H9 (cell line): Measurements from ENCODE around the gene TTC9B. TPM values are rescaled to one million over a fixed set of nuclear protein-coding genes. Genes with fewer than 3 reads are reported as not detected.

ENCODE experiments used
- DNase-seq: peaks from one replicate; pipeline ENCODE4 v3.0.0-alpha.2; 2017
- H2AFZ ChIP-seq: one replicate; pipeline ENCODE4 v1.6.1; 2013; ENCODE audit warnings: mild to moderate bottlenecking, low read length, control low read depth, moderate library complexity
- H2AK5ac ChIP-seq: 2 replicates; pipeline ENCODE4 v1.6.1; 2013; ENCODE audit warnings: low read length, control low read depth, mixed read lengths; ENCODE audit not compliant: insufficient read length
- H2BK120ac ChIP-seq: one replicate; pipeline ENCODE4 v1.6.1; 2013; ENCODE audit warnings: low read depth, mild to moderate bottlenecking, low read length, control low read depth, inconsistent platforms; ENCODE audit not compliant: poor library complexity, severe bottlenecking
- H2BK12ac ChIP-seq: 2 replicates; pipeline ENCODE4 v1.6.1; 2013; ENCODE audit warnings: low read length, control low read depth, mixed read lengths, low read depth; ENCODE audit not compliant: insufficient read length
- H2BK15ac ChIP-seq: 2 replicates; pipeline ENCODE4 v1.6.1; 2013; ENCODE audit warnings: low read depth, low read length, control low read depth
- H2BK20ac ChIP-seq: one replicate; pipeline ENCODE4 v1.6.1; 2013; ENCODE audit warnings: low read depth, mild to moderate bottlenecking, low read length, control low read depth, inconsistent platforms; ENCODE audit not compliant: poor library complexity, severe bottlenecking
- H2BK5ac ChIP-seq: 2 replicates; pipeline ENCODE4 v1.6.1; 2013; ENCODE audit warnings: low read length, control low read depth, mixed read lengths; ENCODE audit not compliant: insufficient read length
- H3K14ac ChIP-seq: 2 replicates; pipeline ENCODE4 v1.6.1; 2013; ENCODE audit warnings: low read length, control low read depth; ENCODE audit not compliant: insufficient read depth
- H3K18ac ChIP-seq: 2 replicates; pipeline ENCODE4 v1.6.1; 2013; ENCODE audit warnings: low read depth, mild to moderate bottlenecking, mixed read lengths, low read length, control low read depth; ENCODE audit not compliant: insufficient read length
- H3K23ac ChIP-seq: 2 replicates; pipeline ENCODE4 v1.6.1; 2013; ENCODE audit warnings: low read length, control low read depth, mixed read lengths, low read depth; ENCODE audit not compliant: insufficient read length
- H3K23me2 ChIP-seq: 2 replicates; pipeline ENCODE4 v1.6.1; 2013; ENCODE audit warnings: low read depth, mild to moderate bottlenecking, mixed read lengths, low read length, control low read depth; ENCODE audit not compliant: insufficient read length, poor library complexity, severe bottlenecking
- H3K27ac ChIP-seq: 2 replicates; pipeline ENCODE4 v1.5.1; 2013; ENCODE audit warnings: low read length, control low read depth, mixed read lengths, low read depth; ENCODE audit not compliant: insufficient read length
- H3K27me3 ChIP-seq: 2 replicates; pipeline ENCODE4 v1.6.1; 2013; ENCODE audit warnings: low read length, control low read depth, inconsistent platforms; ENCODE audit not compliant: insufficient read depth
- H3K4ac ChIP-seq: 2 replicates; pipeline ENCODE4 v1.6.1; 2013; ENCODE audit warnings: low read depth, mild to moderate bottlenecking, control low read depth, inconsistent platforms, low read length, moderate library complexity
- H3K4me1 ChIP-seq: 2 replicates; pipeline ENCODE4 v1.6.1; 2013; ENCODE audit warnings: low read length, control low read depth, inconsistent platforms; ENCODE audit not compliant: insufficient read depth
- H3K4me2 ChIP-seq: 2 replicates; pipeline ENCODE4 v1.6.1; 2013; ENCODE audit warnings: low read length, control low read depth, mixed read lengths; ENCODE audit not compliant: insufficient read length, insufficient read depth
- H3K56ac ChIP-seq: 2 replicates; pipeline ENCODE4 v1.6.1; 2013; ENCODE audit warnings: low read depth, mild to moderate bottlenecking, mixed read lengths, low read length, control low read depth; ENCODE audit not compliant: insufficient read length
- H3K79me1 ChIP-seq: 2 replicates; pipeline ENCODE4 v1.6.1; 2013; ENCODE audit warnings: low read depth, mild to moderate bottlenecking, moderate library complexity, low read length, control low read depth, inconsistent platforms; ENCODE audit not compliant: insufficient read depth, poor library complexity, severe bottlenecking
- H3K79me2 ChIP-seq: 2 replicates; pipeline ENCODE4 v1.6.1; 2013; ENCODE audit warnings: low read length, control low read depth, inconsistent platforms; ENCODE audit not compliant: insufficient read depth
- H3K9ac ChIP-seq: 2 replicates; pipeline ENCODE4 v1.6.1; 2013; ENCODE audit warnings: low read length, control low read depth, mixed read lengths; ENCODE audit not compliant: insufficient read length; ENCODE audit errors: extremely low read depth
- H3K9me3 ChIP-seq: one replicate; pipeline ENCODE4 v1.6.1; 2013; ENCODE audit warnings: low read depth, low read length, inconsistent platforms; ENCODE audit not compliant: control insufficient read depth
- H3T11ph ChIP-seq: one replicate; pipeline ENCODE4 v1.6.1; 2013; ENCODE audit warnings: mild to moderate bottlenecking, low read length, control low read depth, inconsistent platforms
- H4K20me1 ChIP-seq: one replicate; pipeline ENCODE4 v1.6.1; 2013; ENCODE audit not compliant: control insufficient read depth, insufficient read length, insufficient read depth
- H4K5ac ChIP-seq: 2 replicates; pipeline ENCODE4 v1.6.1; 2013; ENCODE audit warnings: low read depth, mild to moderate bottlenecking, mixed read lengths, low read length, control low read depth; ENCODE audit not compliant: insufficient read length
- H4K8ac ChIP-seq: replicated peaks from 2 replicates; pipeline ENCODE4 v1.6.1; 2013; ENCODE audit warnings: low read length, control low read depth, mixed read lengths, low read depth; ENCODE audit not compliant: insufficient read length
- H4K91ac ChIP-seq: 2 replicates; pipeline ENCODE4 v1.6.1; 2013; ENCODE audit warnings: low read depth, mild to moderate bottlenecking, moderate library complexity, mixed read lengths, low read length, control low read depth; ENCODE audit not compliant: insufficient read length
- H3K27ac Mint-ChIP-seq, 3 experiments: 2 replicates in 2 of 3; 3 replicates in 1 of 3; pipeline ENCODE4 v1.8.0; 2020 to 2021; ENCODE audit warnings: mixed read lengths in 3 of 3, mild to moderate bottlenecking in 1 of 3, moderate library complexity in 1 of 3
- H3K27me3 Mint-ChIP-seq: 2 replicates; pipeline ENCODE4 v1.8.0; 2021; ENCODE audit warnings: low read depth, mild to moderate bottlenecking, moderate library complexity, mixed read lengths
- H3K36me3 Mint-ChIP-seq, 3 experiments: 2 replicates in 2 of 3; 3 replicates in 1 of 3; pipeline ENCODE4 v1.8.0; 2020 to 2021; ENCODE audit warnings: low read depth in 3 of 3, mixed read lengths in 3 of 3; ENCODE audit not compliant: insufficient read depth in 1 of 3
- H3K4me1 Mint-ChIP-seq, 2 experiments: 2 replicates each; pipeline ENCODE4 v1.8.0; 2020; ENCODE audit warnings: mixed read lengths in 2 of 2
- H3K4me3 Mint-ChIP-seq, 2 experiments: 2 replicates in 1 of 2; 3 replicates in 1 of 2; pipeline ENCODE4 v1.8.0; 2020 to 2021; ENCODE audit warnings: mild to moderate bottlenecking in 2 of 2, mixed read lengths in 2 of 2, moderate library complexity in 1 of 2
- H3K9me3 Mint-ChIP-seq, 2 experiments: 2 replicates in 1 of 2; 3 replicates in 1 of 2; pipeline ENCODE4 v1.8.0; 2020; ENCODE audit warnings: mild to moderate bottlenecking in 2 of 2, mixed read lengths in 2 of 2, moderate library complexity in 1 of 2
- CTCF ChIP-seq: fragments of 200-600 bp; sonication (generic); conservative IDR thresholded peaks from 3 replicates; pipeline ENCODE4 v1.8.0; 2021; ENCODE audit warnings: antibody characterized with exemption, mild to moderate bottlenecking
- WGBS: extraction: QIAGEN DNeasy Blood & Tissue Kit; methylation state at CpG from one replicate; pipeline ENCODE4 v1.1.7; 2013; ENCODE audit warnings: missing lambda C conversion rate, low lambda C conversion rate, mixed read lengths; ENCODE audit not compliant: insufficient read length; ENCODE audit errors: extremely low coverage; 5-methylcytosine and 5-hydroxymethylcytosine counted together
- total RNA-seq: library from RNA; stranded (reverse); gene quantifications from 2 replicates; pipeline ENCODE4 v1.2.1, GENCODE V29; 2021

The TTC9B gene
- total RNA-seq, 1 experiment from 2014 or later, result 0.15 TPM

DNA sequence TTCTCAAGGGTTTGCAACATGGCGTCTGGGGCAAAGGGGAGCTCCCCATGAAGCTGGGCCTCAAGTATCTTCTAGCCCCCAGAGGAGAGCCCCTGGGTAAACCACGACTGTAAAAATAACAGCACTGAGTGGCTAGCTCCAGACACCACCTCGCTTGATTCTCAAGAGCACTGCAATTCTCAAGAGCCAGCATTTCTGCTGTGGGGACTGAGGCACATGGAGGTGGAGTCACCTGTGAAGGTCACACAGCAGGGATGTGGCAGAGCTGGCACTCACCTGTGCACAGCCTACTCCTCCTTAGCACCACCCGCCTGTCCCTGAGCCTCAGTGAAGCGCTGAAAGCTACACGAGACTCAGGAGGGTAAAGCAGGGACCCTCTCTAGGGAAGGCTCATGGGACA lies 29.0 kb upstream of the TTC9B start:
- Histone ChIP-seq H3K79me1 (peaks cover 2% of the 10 kb centered on the region), H4K91ac (no peak overlapping the region), H4K20me1 (no peaks in the 10 kb centered on the region), H2BK15ac (no peak overlapping the region), H3K4ac (no peak overlapping the region), H3K27ac (no peak overlapping the region), H4K8ac (no peak overlapping the region), H3K9me3 (no peaks in the 10 kb centered on the region), H2BK20ac (no peak overlapping the region), H3K14ac (no peak overlapping the region), H3T11ph (no peak overlapping the region), H3K56ac (no peak overlapping the region), H3K79me2 (no peaks in the 10 kb centered on the region; the same call in 1 of the 2 replicates), H3K4me2 (no peak overlapping the region), H3K4me1 (no peaks in the 10 kb centered on the region; the same call in 1 of the 2 replicates), H2BK12ac (no peak overlapping the region), H2BK120ac (no peak overlapping the region), H2BK5ac (no peak overlapping the region), H2AFZ (no peak overlapping the region), H3K23ac (no peak overlapping the region), H3K18ac (no peak overlapping the region), H2AK5ac (no peak overlapping the region), H3K9ac (no peak overlapping the region), H3K27me3 (no peaks in the 10 kb centered on the region), H3K23me2 (no peaks in the 10 kb centered on the region), H4K5ac (no peak overlapping the region)
- Mint-ChIP-seq H3K4me3 (no peak overlapping the region), H3K27me3 (no peaks in the 10 kb centered on the region), H3K27ac (no peak overlapping the region; a peak in 1 of 7 replicates), H3K9me3 (no peaks in the 10 kb centered on the region), H3K4me1 (peaks cover 7 to 8% of the 10 kb centered on the region in 2 experiments; a peak in 3 of 4 replicates), H3K36me3 (peaks cover 2 to 27% (median 16%) of the 10 kb centered on the region in 3 experiments)
- TF ChIP-seq CTCF, result no peak
- no CpG with 5 or more reads among the region's 6 CpGs for WGBS
- DNase-seq, result no peak
